Sigmoid colon (tissue), 4 donors: ENCODE data around the gene OR5B3.

Experiments used
- POLR2A ChIP-seq, 2 donors: fragments of 450-650 bp; IDR thresholded peaks; one replicate each; pipeline ENCODE4 v1.6.1; 2016; ENCODE audit warnings: antibody characterized with exemption in 2 of 2, mild to moderate bottlenecking in 2 of 2, moderate library complexity in 2 of 2
- POLR2AphosphoS5 ChIP-seq, 4 donors: sonication (generic); formaldehyde crosslinking; IDR thresholded peaks; one replicate each; pipeline ENCODE4 v1.6.1; 2017; ENCODE audit warnings: antibody characterized with exemption in 4 of 4

DNA sequence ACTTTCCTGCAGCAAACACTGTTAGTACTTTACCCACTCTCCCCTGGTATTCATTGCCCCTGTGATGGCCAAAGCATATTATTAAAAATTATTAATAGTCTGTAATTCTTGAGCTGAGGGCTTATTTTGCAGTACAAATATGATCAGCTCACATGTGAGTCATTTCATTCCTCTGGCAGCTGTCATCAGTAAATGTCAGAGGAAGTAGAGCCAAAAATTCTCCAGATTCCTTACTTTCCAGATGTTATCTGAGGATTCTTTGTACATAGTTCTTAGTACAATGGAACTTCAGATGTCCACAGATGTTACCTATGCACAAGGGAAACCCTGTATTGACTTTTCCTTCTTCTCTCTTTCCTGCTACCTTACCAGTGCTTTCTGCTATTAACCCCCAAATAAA lies 12.5 kb downstream of the OR5B3 start:
- TF ChIP-seq POLR2AphosphoS5 (IDR thresholded peaks at IDR 0.05) (no peak), POLR2A (IDR thresholded peaks at IDR 0.05) (no peak)
